GM18861 (cell line): ENCODE data around the gene CNOT2.
"Not testable (repeated sequence)": the region's sequence is repeated elsewhere in the genome, so short reads cannot be mapped to it uniquely, and the experiment has no call there.

Source experiments
- ATAC-seq: cut with Tn5 transposase; IDR thresholded peaks from one replicate; pipeline ENCODE4 v1.9.1; 2021; ENCODE audit not compliant: unreplicated experiment

CNOT2 gene

GRCh38 chr12:70360218-70360617 is 117.0 kb downstream of the CNOT2 start:
- no peak for ATAC-seq

GRCh38 chr12:70364695-70365397 is 121.6 kb downstream of the CNOT2 start:
- ATAC-seq, result no peak

- no peak for ATAC-seq
Observed at GRCh38 chr12:70365398-70365647, 122.1 kb downstream of the CNOT2 start.

GRCh38 chr12:70365648-70366518 is 122.7 kb downstream of the CNOT2 start, which contains the start of gene KCNMB4:
Gene KCNMB4, plus strand, starts transcription at chr12:70366290. Its CDS starts 445 bp downstream, at chr12:70366735.
- ATAC-seq, result peak; percentile 58

GRCh38 chr12:70366581-70367257 is 123.5 kb downstream of the CNOT2 start:
- peak; percentile 31 for ATAC-seq

- ATAC-seq, result no peak
Observed at GRCh38 chr12:70367258-70368141, 124.3 kb downstream of the CNOT2 start.

GRCh38 chr12:70372881-70373280 is 129.6 kb downstream of the CNOT2 start:
- ATAC-seq, result no peak

GRCh38 chr12:70379846-70380245 is 136.6 kb downstream of the CNOT2 start:
- ATAC-seq, result no peak

- no peak for ATAC-seq
Observed at GRCh38 chr12:70383484-70383883, 140.3 kb downstream of the CNOT2 start.

GRCh38 chr12:70383886-70384285 is 140.7 kb downstream of the CNOT2 start:
- no peak for ATAC-seq

GRCh38 chr12:70386771-70387170 is 143.5 kb downstream of the CNOT2 start:
- no peak for ATAC-seq

GRCh38 chr12:70389678-70390077 is 146.4 kb downstream of the CNOT2 start:
- ATAC-seq, result no peak

- ATAC-seq, result not testable (repeated sequence)
Observed at GRCh38 chr12:70392631-70393030, 149.4 kb downstream of the CNOT2 start.

- no peak for ATAC-seq
Observed at GRCh38 chr12:70393787-70394499, 150.7 kb downstream of the CNOT2 start.

GRCh38 chr12:70398002-70398401 is 154.8 kb downstream of the CNOT2 start:
- no peak for ATAC-seq

GRCh38 chr12:70398862-70399261 is 155.6 kb downstream of the CNOT2 start:
- no peak for ATAC-seq

- ATAC-seq, result no peak
Observed at GRCh38 chr12:70399311-70399710, 156.1 kb downstream of the CNOT2 start.

- ATAC-seq, result no peak
Observed at GRCh38 chr12:70400124-70400523, 156.9 kb downstream of the CNOT2 start.

GRCh38 chr12:70402597-70402996 is 159.4 kb downstream of the CNOT2 start:
- no peak for ATAC-seq

- ATAC-seq, result no peak
Observed at GRCh38 chr12:70403826-70404225, 160.6 kb downstream of the CNOT2 start.
